H1 (cell line): Measurements from ENCODE around the gene NRM. TPM values are rescaled to one million over a fixed set of nuclear protein-coding genes. Genes with fewer than 3 reads are reported as not detected.
A peak's percentile ranks its signal among the peaks of the same experiment; 100 is the strongest.

Experiments
- CBX8 ChIP-seq: fragments of 300-800, 300-1000 bp; sonication (generic); IDR thresholded peaks from 2 replicates; pipeline ENCODE4 v1.7.1; 2016; ENCODE audit warnings: low read depth, low read length, borderline replicate concordance
- CHD2 ChIP-seq: IDR thresholded peaks from 2 replicates; pipeline ENCODE4 v1.6.1; 2012; ENCODE audit warnings: low read length, improper control_type of control experiment
- NRF1 ChIP-seq: IDR thresholded peaks from 2 replicates; pipeline ENCODE4 v1.6.1; 2011; ENCODE audit warnings: mild to moderate bottlenecking, low read depth, low read length, improper control_type of control experiment
- SIN3A ChIP-seq, 2 experiments: IDR thresholded peaks in 1 of 2; conservative IDR thresholded peaks in 1 of 2; 2 replicates each; pipeline ENCODE4 v1.6.1; 2011 to 2012; ENCODE audit warnings: low read length in 2 of 2, improper control_type of control experiment in 1 of 2, low read depth in 1 of 2, mild to moderate bottlenecking in 1 of 2
- SRF ChIP-seq: IDR thresholded peaks from 2 replicates; pipeline ENCODE4 v1.6.1; 2011; ENCODE audit warnings: mild to moderate bottlenecking, low read depth, low read length, moderate library complexity
- SUZ12 ChIP-seq: fragments of 200-600 bp; sonication (generic); IDR thresholded peaks from 2 replicates; pipeline ENCODE4 v1.6.1; 2012; ENCODE audit warnings: mild to moderate bottlenecking, inconsistent platforms, low read length, moderate library complexity, mixed read lengths
- ZNF274 ChIP-seq: IDR thresholded peaks from 2 replicates; pipeline ENCODE4 v1.7.0; 2012; ENCODE audit warnings: low read length, borderline replicate concordance; ENCODE audit errors: extremely low read depth
- polyA plus RNA-seq, 7 experiments: library from polyadenylated mRNA; depleted of rRNA in 3 of 7; stranded (reverse) in 5 of 7; unstranded in 2 of 7; fragments of >200 nt in 5 of 7; fragments of 200-250 nt in 2 of 7; gene quantifications; 1 replicate in 5 of 7; 2 replicates in 1 of 7; 4 replicates in 1 of 7; pipeline versions ENCODE4 v1.2.1 to v1.2.3, GENCODE V29; 2011 to 2013; ENCODE audit warnings: missing spikeins in 2 of 7, mixed read lengths in 2 of 7
- total RNA-seq: library from RNA; stranded (reverse); fragmentation: NEBNext Ultra II Directional; extraction: Animal tissue kit (Norgen Biotek cat#: 25700); gene quantifications from 2 replicates; pipeline ENCODE4 v1.2.1, GENCODE V29; 2021
- TF ChIP-seq, protein P1 (sequence below): fragments of 300-600 bp; sonication (generic); IDR thresholded peaks from 2 replicates; pipeline ENCODE4 v1.7.1; 2012; ENCODE audit warnings: low read length, moderate library complexity, mild to moderate bottlenecking, inconsistent platforms; ENCODE audit not compliant: insufficient replicate concordance
- TF ChIP-seq, protein P2 (sequence below): IDR thresholded peaks from 2 replicates; pipeline ENCODE4 v1.6.1; 2012; ENCODE audit warnings: inconsistent platforms

The NRM gene
- total and polyA plus RNA-seq, 2 of the 8 experiments (the other 6 are each of a cell fraction or from before 2014, with no cell fraction given) = 27.3 to 50.4 TPM

DNA sequence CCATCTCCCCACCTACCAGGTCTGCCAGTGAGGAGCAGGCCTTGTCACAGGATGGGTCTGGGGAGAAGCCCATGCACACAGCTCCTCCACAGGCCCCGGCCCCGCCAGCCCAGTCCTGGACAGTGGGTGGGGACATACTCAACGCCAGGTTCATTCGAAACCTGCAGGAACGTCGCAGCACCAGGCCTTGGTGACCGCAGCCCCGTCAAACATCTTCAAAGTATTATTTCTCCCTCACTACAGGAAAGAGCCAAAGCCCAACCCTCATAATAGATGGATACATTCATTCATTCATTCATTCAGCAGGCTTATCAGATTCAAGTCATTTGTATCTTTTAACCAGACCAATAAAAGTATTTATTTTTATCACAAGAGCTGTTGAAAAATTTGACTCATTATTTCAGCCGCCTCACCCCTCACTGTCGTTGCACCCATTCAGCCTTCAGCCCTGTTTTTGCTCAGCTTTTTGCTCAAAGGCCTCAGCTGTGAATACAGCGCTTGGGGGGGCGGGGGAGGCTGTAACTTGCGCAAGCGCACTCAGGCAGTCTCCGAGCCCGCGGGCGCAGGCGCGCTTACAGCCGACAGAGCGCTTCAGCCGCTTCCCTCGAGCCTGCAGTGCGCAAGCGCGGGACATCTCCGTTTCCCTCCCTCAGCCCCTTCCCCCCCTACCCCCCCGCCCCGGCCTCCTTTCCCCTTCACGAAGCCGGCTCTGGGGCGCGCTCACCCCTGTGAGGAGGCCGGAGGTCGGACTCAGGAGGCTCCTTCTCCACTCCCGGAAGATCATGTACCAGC lies 44.1 kb downstream of the NRM start, which contains the start of gene C6orf136 (continued):
- TF ChIP-seq, protein P1, sequence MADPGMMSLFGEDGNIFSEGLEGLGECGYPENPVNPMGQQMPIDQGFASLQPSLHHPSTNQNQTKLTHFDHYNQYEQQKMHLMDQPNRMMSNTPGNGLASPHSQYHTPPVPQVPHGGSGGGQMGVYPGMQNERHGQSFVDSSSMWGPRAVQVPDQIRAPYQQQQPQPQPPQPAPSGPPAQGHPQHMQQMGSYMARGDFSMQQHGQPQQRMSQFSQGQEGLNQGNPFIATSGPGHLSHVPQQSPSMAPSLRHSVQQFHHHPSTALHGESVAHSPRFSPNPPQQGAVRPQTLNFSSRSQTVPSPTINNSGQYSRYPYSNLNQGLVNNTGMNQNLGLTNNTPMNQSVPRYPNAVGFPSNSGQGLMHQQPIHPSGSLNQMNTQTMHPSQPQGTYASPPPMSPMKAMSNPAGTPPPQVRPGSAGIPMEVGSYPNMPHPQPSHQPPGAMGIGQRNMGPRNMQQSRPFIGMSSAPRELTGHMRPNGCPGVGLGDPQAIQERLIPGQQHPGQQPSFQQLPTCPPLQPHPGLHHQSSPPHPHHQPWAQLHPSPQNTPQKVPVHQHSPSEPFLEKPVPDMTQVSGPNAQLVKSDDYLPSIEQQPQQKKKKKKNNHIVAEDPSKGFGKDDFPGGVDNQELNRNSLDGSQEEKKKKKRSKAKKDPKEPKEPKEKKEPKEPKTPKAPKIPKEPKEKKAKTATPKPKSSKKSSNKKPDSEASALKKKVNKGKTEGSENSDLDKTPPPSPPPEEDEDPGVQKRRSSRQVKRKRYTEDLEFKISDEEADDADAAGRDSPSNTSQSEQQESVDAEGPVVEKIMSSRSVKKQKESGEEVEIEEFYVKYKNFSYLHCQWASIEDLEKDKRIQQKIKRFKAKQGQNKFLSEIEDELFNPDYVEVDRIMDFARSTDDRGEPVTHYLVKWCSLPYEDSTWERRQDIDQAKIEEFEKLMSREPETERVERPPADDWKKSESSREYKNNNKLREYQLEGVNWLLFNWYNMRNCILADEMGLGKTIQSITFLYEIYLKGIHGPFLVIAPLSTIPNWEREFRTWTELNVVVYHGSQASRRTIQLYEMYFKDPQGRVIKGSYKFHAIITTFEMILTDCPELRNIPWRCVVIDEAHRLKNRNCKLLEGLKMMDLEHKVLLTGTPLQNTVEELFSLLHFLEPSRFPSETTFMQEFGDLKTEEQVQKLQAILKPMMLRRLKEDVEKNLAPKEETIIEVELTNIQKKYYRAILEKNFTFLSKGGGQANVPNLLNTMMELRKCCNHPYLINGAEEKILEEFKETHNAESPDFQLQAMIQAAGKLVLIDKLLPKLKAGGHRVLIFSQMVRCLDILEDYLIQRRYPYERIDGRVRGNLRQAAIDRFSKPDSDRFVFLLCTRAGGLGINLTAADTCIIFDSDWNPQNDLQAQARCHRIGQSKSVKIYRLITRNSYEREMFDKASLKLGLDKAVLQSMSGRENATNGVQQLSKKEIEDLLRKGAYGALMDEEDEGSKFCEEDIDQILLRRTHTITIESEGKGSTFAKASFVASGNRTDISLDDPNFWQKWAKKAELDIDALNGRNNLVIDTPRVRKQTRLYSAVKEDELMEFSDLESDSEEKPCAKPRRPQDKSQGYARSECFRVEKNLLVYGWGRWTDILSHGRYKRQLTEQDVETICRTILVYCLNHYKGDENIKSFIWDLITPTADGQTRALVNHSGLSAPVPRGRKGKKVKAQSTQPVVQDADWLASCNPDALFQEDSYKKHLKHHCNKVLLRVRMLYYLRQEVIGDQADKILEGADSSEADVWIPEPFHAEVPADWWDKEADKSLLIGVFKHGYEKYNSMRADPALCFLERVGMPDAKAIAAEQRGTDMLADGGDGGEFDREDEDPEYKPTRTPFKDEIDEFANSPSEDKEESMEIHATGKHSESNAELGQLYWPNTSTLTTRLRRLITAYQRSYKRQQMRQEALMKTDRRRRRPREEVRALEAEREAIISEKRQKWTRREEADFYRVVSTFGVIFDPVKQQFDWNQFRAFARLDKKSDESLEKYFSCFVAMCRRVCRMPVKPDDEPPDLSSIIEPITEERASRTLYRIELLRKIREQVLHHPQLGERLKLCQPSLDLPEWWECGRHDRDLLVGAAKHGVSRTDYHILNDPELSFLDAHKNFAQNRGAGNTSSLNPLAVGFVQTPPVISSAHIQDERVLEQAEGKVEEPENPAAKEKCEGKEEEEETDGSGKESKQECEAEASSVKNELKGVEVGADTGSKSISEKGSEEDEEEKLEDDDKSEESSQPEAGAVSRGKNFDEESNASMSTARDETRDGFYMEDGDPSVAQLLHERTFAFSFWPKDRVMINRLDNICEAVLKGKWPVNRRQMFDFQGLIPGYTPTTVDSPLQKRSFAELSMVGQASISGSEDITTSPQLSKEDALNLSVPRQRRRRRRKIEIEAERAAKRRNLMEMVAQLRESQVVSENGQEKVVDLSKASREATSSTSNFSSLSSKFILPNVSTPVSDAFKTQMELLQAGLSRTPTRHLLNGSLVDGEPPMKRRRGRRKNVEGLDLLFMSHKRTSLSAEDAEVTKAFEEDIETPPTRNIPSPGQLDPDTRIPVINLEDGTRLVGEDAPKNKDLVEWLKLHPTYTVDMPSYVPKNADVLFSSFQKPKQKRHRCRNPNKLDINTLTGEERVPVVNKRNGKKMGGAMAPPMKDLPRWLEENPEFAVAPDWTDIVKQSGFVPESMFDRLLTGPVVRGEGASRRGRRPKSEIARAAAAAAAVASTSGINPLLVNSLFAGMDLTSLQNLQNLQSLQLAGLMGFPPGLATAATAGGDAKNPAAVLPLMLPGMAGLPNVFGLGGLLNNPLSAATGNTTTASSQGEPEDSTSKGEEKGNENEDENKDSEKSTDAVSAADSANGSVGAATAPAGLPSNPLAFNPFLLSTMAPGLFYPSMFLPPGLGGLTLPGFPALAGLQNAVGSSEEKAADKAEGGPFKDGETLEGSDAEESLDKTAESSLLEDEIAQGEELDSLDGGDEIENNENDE = no peak
- no peak for TF ChIP-seq SRF
- TF ChIP-seq SUZ12 = no peak
- peak; percentile 97 for TF ChIP-seq NRF1
- no peak for TF ChIP-seq ZNF274
- TF ChIP-seq CBX8 = no peak
- TF ChIP-seq CHD2 = no peak
- TF ChIP-seq SIN3A (conservative IDR thresholded peaks at IDR 0.05 in 1 of 2, IDR thresholded peaks at IDR 0.05 in 1 of 2; ENCODE audit: low read depth in 1 of 2, low read length in 2 of 2) = peak in 1 of 2 experiments; percentile 77; a peak in 3 of 4 replicates
- TF ChIP-seq, protein P2, sequence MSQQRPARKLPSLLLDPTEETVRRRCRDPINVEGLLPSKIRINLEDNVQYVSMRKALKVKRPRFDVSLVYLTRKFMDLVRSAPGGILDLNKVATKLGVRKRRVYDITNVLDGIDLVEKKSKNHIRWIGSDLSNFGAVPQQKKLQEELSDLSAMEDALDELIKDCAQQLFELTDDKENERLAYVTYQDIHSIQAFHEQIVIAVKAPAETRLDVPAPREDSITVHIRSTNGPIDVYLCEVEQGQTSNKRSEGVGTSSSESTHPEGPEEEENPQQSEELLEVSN = 0 out of 2 replicates have a peak, but pooled peaks have one; percentile 8
